Peyer's patch (tissue), 4 donors: Measurements from ENCODE around the gene LTBP1.

Experiments used
- POLR2A ChIP-seq, 2 donors: fragments of 450-650 bp; IDR thresholded peaks; one replicate each; pipeline ENCODE4 v1.5.1; 2017; ENCODE audit warnings: antibody characterized with exemption in 2 of 2, mild to moderate bottlenecking in 2 of 2, moderate library complexity in 2 of 2
- TF ChIP-seq, protein P1 (sequence below), 6 experiments: fragments of 450-650 bp in 4 of 6; fragments of 200-600 bp in 2 of 6; sonication (generic) in 1 of 6; IDR thresholded peaks; one replicate each; pipeline ENCODE4 v1.5.1; 2017 to 2019; ENCODE audit warnings: antibody characterized with exemption in 6 of 6, mild to moderate bottlenecking in 3 of 6, moderate library complexity in 1 of 6

DNA sequence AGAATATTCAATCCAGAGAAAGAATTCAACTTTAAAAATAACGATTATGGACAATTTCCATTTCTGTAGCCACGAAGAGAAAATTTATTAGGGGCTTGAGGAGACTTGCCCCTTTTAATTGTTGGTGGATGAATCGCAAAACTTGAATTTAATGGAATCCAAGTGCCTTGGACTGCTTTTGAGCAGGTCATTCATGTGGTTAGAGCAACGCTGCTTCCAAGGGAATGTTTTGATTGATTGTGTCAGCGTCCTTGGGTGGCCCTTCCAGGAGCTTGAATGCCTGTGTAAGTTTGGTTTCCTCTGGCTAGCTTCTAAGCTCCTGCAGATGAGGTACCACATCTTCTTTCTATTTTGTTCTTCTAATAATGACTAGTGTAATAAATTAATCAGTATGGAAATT, 213.4 kb downstream of the LTBP1 start:
- TF ChIP-seq, protein P1, sequence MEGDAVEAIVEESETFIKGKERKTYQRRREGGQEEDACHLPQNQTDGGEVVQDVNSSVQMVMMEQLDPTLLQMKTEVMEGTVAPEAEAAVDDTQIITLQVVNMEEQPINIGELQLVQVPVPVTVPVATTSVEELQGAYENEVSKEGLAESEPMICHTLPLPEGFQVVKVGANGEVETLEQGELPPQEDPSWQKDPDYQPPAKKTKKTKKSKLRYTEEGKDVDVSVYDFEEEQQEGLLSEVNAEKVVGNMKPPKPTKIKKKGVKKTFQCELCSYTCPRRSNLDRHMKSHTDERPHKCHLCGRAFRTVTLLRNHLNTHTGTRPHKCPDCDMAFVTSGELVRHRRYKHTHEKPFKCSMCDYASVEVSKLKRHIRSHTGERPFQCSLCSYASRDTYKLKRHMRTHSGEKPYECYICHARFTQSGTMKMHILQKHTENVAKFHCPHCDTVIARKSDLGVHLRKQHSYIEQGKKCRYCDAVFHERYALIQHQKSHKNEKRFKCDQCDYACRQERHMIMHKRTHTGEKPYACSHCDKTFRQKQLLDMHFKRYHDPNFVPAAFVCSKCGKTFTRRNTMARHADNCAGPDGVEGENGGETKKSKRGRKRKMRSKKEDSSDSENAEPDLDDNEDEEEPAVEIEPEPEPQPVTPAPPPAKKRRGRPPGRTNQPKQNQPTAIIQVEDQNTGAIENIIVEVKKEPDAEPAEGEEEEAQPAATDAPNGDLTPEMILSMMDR (IDR thresholded peaks at IDR 0.05) = no peak
- no peak for TF ChIP-seq POLR2A (IDR thresholded peaks at IDR 0.05)
